ENCODE data around the gene PRR7. TPM values are rescaled to one million over a fixed set of nuclear protein-coding genes. Genes with fewer than 3 reads are reported as not detected.

The PRR7 gene
- total and polyA plus RNA-seq, 2 experiments from 2014 or later, result 7.6 to 9.7 TPM

DNA sequence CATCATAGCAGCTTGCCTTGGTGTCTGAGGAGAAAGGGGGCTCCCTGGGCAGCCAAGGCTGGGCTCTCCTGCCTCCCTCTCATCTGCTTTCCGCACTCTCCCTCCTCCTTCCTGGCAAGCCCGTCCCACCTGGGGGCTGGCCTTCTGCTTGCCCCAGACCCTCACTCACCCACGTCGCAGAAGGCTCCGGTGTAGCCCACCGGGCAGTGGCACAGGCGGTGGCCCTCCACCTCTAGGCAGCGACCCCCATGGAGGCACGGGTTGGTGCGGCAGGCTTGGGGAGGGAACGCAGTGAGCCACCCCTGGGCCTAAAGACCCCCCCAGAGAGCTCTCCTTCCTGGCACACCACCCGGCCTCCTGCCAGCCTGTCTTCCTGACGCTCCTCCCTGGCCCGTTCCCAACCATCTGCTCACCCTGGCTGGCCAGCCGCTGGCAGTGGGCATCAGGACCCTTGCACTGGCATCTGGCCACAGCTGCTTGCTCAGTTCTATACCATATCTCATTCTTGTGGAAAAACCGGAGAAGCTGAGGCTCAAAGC is 41.9 kb upstream of the PRR7 start:
- Histone ChIP-seq H3K9me2 (ENCODE audit: insufficient read depth) (peaks cover 3% of the 10 kb centered on the region; the same call in 1 of the 2 replicates), H4K20me1 (replicated peaks; ENCODE audit: insufficient read depth) (no peaks in the 10 kb centered on the region), H3K4me3 (peak overlapping the region; percentile 71), H3K79me2 (replicated peaks; ENCODE audit: insufficient read depth) (no peaks in the 10 kb centered on the region), H3K4me1 (ENCODE audit: insufficient read depth) (peaks cover 6% of the 10 kb centered on the region; the same call in 1 of the 2 replicates), H3K36me3 (ENCODE audit: insufficient read depth) (no peaks in the 10 kb centered on the region), H2AFZ (peak overlapping the region; percentile 99), H3F3A (replicated peaks; ENCODE audit: low read depth) (peaks cover 18% of the 10 kb centered on the region), H3K4me2 (peak overlapping the region; percentile 90), H3K27ac (ENCODE audit: low read depth) (no peak overlapping the region), H3K27me3 (ENCODE audit: insufficient read depth) (peaks cover 84% of the 10 kb centered on the region)
- H3K36me3 Mint-ChIP-seq (ENCODE audit: low read depth), result no peaks in the 10 kb centered on the region
- H3K4me1 Mint-ChIP-seq, result peaks cover 12% of the 10 kb centered on the region; the same call in 2 of the 3 replicates
- DNase-seq (ENCODE audit: low spot score) (no peak), ATAC-seq (no peak)
- peaks cover 64% of the 10 kb centered on the region for H3K27me3 Mint-ChIP-seq (ENCODE audit: insufficient read depth, low read depth, poor library complexity)
- H3K9me3 Mint-ChIP-seq, result no peaks in the 10 kb centered on the region
- TF ChIP-seq, protein P1, sequence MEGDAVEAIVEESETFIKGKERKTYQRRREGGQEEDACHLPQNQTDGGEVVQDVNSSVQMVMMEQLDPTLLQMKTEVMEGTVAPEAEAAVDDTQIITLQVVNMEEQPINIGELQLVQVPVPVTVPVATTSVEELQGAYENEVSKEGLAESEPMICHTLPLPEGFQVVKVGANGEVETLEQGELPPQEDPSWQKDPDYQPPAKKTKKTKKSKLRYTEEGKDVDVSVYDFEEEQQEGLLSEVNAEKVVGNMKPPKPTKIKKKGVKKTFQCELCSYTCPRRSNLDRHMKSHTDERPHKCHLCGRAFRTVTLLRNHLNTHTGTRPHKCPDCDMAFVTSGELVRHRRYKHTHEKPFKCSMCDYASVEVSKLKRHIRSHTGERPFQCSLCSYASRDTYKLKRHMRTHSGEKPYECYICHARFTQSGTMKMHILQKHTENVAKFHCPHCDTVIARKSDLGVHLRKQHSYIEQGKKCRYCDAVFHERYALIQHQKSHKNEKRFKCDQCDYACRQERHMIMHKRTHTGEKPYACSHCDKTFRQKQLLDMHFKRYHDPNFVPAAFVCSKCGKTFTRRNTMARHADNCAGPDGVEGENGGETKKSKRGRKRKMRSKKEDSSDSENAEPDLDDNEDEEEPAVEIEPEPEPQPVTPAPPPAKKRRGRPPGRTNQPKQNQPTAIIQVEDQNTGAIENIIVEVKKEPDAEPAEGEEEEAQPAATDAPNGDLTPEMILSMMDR (conservative IDR thresholded peaks at IDR 0.05; ENCODE audit: low read depth in 2 of 2), result no peak
- no peak for TF ChIP-seq NANOG (IDR thresholded peaks at IDR 0.05; ENCODE audit: borderline replicate concordance)
- TF ChIP-seq JUNB (IDR thresholded peaks at IDR 0.05; ENCODE audit: unreplicated experiment), result no peak
- TF ChIP-seq EZH2phosphoT487 (IDR thresholded peaks at IDR 0.05; ENCODE audit: unreplicated experiment), result no peak
- TF ChIP-seq CREB1 (CRISPR knock-in tag; IDR thresholded peaks at IDR 0.05; ENCODE audit: low read depth), result no peak
- no peak for TF ChIP-seq POLR2AphosphoS5 (IDR thresholded peaks at IDR 0.05; ENCODE audit: low read depth)
- no peak overlapping the region for H3K27ac Mint-ChIP-seq
- peak overlapping the region; percentile 57 for H3K4me3 Mint-ChIP-seq

GRCh38 chr5:177405312-177405711 is 41.3 kb upstream of the PRR7 start:
- no peak overlapping the region for H3K4me2 ChIP-seq
- peaks cover 16% of the 10 kb centered on the region for H3F3A ChIP-seq (replicated peaks; ENCODE audit: low read depth)
- H3K36me3 ChIP-seq (ENCODE audit: insufficient read depth), result no peaks in the 10 kb centered on the region
- Mint-ChIP-seq H3K36me3 (ENCODE audit: low read depth) (no peaks in the 10 kb centered on the region), H3K27ac (no peak overlapping the region), H3K4me3 (peak overlapping the region; percentile 57; the same call in 1 of the 3 replicates), H3K9me3 (no peaks in the 10 kb centered on the region), H3K4me1 (peaks cover 12% of the 10 kb centered on the region; the same call in 2 of the 3 replicates), H3K27me3 (ENCODE audit: insufficient read depth, low read depth, poor library complexity) (peaks cover 64% of the 10 kb centered on the region)
- H3K4me3 ChIP-seq, result no peak overlapping the region
- no peak overlapping the region for H2AFZ ChIP-seq
- ATAC-seq (no peak), DNase-seq (ENCODE audit: low spot score) (no peak)
- peaks cover 79% of the 10 kb centered on the region for H3K27me3 ChIP-seq (ENCODE audit: insufficient read depth)
- no peak overlapping the region for H3K27ac ChIP-seq (ENCODE audit: low read depth)
- no peaks in the 10 kb centered on the region for H4K20me1 ChIP-seq (replicated peaks; ENCODE audit: insufficient read depth)
- no peaks in the 10 kb centered on the region for H3K79me2 ChIP-seq (replicated peaks; ENCODE audit: insufficient read depth)
- H3K4me1 ChIP-seq (ENCODE audit: insufficient read depth), result peaks cover 6% of the 10 kb centered on the region; the same call in 1 of the 2 replicates
- peaks cover 3% of the 10 kb centered on the region; the same call in 1 of the 2 replicates for H3K9me2 ChIP-seq (ENCODE audit: insufficient read depth)
- TF ChIP-seq POLR2AphosphoS5 (IDR thresholded peaks at IDR 0.05; ENCODE audit: low read depth) (no peak), EZH2phosphoT487 (IDR thresholded peaks at IDR 0.05; ENCODE audit: unreplicated experiment) (no peak), REST (IDR thresholded peaks at IDR 0.05; ENCODE audit: unreplicated experiment) (no peak), ZNF331 (CRISPR knock-in tag; IDR thresholded peaks at IDR 0.05; ENCODE audit: low read depth) (no peak), CREB1 (CRISPR knock-in tag; IDR thresholded peaks at IDR 0.05; ENCODE audit: low read depth) (no peak)
- TF ChIP-seq, protein P1 (conservative IDR thresholded peaks at IDR 0.05; ENCODE audit: low read depth in 2 of 2), result no peak

Measured in GM23338 (cell line).